Activated gamma-delta T cell treated with Interleukin-2 at 50 U/mL for 16 hours (primary cell): ENCODE measurements around the gene UCK2.

Source experiments
- DNase-seq: peaks from one replicate; pipeline ENCODE4 v3.0.0-alpha.2; 2020

The UCK2 gene

GRCh38 chr1:165884009-165884689, 56.7 kb downstream of the UCK2 start:
- DNase-seq: no peak

GRCh38 chr1:165884690-165885304, 57.4 kb downstream of the UCK2 start:
- no peak for DNase-seq

DNA sequence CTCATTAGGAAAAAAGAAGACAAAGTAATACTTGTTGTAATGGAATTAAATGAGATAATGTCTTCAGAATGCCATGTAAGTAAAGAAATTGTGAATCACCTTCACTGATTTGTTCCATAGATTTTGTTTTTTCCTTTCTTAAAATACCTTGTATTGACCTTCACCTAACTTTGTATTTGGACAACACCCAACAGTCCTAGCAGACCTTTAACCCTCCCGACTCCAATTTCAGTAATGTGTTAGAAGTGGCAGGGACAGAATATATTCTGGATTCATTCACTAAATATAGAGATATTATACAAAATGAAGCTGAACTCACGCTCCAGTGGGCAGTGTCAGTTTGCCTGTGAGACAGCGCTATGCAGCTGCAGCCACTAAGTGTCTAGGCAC, 57.9 kb downstream of the UCK2 start:
- no peak for DNase-seq

DNA sequence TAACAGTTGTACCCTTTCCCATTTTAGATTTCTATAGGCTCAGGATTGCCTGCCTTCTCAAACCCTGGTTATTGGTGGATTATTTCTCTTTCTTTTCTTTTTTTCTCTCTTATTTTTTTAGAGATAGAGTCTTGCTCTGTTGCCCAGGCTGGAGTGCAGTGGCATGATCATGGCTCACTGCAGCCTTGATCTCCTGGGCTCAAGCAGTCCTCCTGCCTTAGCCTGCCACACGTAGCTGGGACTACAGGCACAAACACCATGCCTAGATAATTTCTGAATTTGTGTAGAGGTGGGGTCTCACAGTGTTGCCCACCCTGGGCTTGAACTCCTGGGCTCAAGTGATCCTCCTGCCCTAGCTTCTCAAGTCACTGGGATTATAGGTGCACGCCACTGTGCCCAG, 58.8 kb downstream of the UCK2 start:
- DNase-seq: no peak

DNA sequence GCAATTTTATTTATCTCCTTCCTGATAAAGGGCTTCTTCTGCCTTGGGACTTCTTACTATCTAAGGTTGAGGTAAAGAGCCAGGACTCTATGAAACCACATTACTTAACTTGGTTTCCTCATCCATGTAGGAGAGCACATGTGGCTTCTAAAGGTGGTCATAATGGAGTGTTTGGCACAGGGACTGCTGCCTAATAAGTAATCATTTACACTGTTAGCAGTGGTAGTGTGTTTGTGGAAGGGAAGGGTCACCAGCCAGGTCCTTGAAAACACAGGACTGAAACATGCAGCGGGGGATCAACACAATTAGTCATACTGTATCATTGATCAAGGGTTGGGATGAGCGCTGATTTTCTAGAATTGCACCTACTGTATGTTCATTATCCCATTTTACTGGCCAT, 59.6 kb downstream of the UCK2 start:
- no peak for DNase-seq

DNA sequence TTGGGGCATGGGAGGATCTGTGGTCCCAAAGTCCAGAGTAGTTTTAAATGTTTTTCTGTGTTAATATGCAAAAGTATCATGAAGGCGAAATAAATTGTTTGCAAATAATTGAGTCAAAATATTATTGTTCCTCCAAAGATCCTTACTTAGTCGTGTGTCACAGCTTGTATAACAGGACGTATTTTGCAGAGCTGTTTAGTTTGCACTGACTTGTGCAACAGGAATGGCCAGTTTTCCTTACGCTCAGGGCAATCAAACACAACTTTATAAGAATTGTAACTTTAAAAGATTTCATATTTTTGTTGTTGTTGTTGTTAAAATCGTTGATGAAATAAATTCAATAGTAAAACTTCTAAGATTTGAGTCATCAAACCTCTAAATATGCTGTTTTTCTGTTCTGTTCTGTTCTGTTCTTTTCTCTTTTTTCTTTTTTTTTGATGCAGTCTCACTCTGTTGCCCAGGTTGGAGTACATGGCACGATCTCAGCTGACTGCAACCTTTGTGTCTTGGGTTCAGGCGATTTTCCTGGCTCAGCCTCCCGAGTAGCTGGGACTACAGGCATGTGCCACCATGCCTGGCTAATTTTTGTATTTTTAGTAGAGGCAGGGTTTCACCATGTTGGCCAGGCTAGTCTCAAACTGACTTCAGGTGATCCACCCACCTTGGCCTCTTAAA, 60.6 kb downstream of the UCK2 start:
- DNase-seq: no peak

DNA sequence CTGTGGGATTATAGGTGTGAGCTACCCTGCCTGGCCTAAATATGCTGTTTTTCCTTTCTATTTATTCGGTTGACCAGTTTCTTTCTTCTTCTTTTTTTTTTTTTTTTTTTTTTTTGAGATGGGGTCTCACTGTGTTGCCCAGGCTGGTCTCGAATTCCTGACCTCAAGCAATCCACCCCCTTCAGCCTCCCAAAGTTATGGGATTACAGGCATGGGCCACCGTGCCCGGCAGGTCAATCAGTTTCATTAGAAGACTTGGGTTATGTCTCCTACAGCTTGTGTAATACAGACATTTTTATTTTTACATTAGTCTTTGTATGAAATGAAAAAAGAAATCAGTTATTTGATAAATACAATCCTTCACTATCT, 61.1 kb downstream of the UCK2 start:
- DNase-seq: no peak

GRCh38 chr1:165890684-165891083, 63.3 kb downstream of the UCK2 start:
- no peak for DNase-seq

GRCh38 chr1:165891111-165891860, 63.9 kb downstream of the UCK2 start:
- no peak for DNase-seq

DNA sequence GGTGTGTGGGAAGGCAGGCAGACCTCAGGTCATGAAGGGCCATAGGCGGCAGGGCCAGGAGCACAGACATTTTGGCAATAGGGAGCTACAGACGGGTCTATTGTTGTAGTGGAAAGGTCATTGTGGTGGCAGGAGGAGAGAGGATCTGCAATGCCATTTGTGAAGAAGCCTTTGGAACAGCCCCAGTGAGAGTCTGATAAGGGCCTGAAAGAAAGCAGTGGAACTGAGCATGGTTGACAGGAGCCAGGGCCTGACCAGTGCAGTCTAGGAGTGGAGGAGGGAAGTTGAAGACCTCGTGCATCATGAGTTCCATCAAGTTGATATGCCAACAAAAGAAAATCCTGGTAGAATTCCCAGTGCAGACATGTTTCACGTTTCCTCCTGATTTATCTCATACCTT, 65.5 kb downstream of the UCK2 start:
- no peak for DNase-seq

DNA sequence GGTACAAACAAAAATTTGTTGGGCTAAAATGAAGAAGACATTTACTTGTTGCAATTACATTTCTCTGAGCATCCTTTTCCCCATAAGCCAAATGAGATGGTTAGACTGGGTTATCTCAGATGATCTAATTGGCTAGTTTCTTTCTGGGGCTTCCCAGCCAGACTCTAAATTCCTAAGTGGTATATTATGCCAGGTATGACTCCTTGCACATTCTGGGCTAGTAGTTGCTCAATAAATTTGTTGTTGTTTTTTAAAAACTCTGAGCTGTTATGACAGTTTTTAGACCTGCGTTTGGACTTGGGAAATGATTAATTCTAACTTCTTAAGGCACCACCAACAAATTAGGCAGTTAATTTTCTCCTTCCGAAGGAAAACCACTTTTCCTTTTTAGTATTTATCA, 66.1 kb downstream of the UCK2 start:
- no peak for DNase-seq

DNA sequence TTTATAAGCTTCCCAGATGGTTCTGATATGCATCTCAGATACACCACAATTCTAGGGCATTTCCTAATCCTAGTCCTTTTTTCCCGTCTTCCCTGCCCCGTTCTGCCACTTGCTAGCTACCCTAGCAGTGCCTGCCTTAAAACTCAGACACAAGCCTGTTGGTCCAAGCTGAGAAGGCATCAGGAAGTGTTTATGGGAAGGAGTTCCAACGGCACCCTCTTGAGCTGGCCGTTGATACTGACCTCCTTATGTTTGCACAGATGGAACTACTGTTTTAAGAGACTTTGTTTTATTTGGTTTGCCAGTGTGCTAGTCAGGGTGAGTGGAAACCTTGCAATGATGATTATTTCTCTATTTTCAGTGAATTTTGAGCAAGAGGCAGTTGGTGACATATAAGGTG, 67.2 kb downstream of the UCK2 start:
- DNase-seq: no peak

GRCh38 chr1:165895451-165895871, 68.0 kb downstream of the UCK2 start:
- no peak for DNase-seq

GRCh38 chr1:165896277-165896676, 68.9 kb downstream of the UCK2 start:
- DNase-seq: no peak

DNA sequence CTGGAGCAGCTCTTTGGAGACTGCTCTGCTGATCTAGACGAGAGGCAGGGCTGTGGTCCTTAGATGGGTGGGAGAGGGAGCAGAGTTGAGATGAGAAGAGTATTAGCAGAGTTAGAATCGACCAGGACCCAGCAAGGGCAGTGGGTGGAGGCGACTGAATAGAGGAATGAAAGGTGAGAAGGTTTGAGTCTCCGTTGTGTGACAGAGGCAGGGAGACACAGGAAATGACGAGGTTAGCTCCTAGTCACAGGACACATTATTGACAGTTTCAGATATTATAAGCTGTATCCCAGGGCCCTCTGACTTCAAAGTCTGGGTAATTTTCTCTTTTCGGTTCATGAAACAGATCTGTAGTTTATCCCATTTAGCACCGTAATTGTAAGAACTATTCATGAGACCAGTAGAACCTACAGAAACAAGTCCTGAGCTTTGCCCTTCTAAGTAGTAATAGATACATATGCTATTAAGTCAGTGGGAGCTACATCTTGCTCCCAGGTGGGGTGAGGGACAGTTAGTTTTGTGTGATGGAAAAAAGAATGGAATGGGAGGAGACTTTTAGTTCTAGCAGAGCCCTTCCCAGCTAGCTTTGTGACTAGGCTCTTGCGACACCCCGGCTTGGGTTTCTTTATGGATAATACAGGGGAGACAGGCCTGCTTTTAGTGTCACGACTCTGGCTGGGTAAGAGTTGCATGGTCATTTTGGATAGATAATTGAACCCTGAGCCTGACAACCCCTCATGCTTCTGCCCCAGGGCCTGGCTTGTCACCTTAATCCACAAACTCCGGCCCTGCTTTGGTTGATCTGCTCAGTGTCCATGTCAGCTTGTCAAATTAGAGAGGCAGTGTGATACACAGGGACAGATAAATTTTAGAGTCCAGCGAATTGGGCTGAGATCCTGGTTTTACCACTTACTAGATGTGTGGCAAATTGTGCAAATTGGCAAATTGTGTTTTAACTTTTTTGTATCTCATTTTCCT, 70.2 kb downstream of the UCK2 start:
- no peak for DNase-seq

- no peak for DNase-seq
These were observed 71.4 kb downstream of the UCK2 start for GRCh38 chr1:165898837-165899236.

- no peak for DNase-seq
These were observed 72.1 kb downstream of the UCK2 start for GRCh38 chr1:165899461-165899941.

DNA sequence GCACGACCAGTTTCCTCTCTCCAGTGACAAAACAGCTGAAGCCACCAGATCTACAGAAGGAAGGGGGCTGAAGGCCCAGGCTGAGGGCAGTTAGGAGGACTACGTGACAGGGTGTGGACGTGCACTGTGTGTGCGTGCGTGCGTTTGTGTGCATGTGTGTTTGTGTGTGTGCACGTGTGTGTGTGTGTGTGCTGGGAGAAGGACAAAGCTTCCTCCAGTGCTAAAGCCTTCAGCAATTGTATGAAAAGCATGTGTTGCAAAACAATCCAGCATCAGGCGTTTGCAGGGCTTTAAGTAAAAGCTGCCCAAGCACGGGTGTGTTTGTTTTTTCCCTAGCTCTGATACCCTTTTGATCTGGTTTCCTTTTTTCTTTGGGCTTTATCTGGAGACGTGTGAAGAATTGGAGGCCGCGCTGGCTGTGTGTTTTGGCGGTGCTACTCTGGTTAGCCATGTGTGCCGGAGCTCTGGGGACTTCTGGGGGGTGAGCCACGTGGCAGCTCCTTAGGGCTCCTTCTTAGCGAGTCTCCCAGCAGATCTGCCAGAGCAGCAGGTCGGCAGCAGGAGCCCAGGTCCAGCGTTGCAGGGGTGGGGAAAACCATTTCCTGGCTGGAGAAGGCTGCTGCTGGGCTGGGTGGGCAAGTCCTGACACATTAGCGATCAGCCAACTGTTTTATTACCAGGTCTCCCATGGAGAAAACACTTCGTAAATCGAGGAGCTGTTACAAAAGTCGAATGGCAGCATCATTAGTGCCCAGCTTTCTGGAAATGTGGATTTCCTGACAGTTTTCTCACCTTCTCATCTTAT, 73.4 kb downstream of the UCK2 start:
- DNase-seq: no peak

DNA sequence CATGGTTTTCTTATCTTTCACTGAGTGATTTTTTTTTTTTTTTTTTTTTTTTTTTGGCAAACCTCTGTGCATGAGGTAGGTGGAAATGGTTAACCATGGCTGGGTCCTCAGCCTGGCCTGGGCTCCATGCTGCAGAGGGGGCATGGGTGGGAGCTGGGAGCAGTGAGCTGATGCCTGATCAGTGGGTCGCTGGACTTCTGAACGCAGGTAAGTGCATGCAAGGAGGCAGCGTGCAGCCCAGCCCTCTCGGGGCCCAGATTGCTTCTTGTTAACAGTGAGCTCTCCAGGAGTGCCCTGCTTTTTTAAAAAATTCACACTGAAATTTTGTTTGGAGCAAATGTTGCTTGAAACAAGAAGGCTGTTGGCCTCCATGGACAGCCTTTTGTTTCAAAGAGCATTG, 75.2 kb downstream of the UCK2 start:
- no peak for DNase-seq

DNA sequence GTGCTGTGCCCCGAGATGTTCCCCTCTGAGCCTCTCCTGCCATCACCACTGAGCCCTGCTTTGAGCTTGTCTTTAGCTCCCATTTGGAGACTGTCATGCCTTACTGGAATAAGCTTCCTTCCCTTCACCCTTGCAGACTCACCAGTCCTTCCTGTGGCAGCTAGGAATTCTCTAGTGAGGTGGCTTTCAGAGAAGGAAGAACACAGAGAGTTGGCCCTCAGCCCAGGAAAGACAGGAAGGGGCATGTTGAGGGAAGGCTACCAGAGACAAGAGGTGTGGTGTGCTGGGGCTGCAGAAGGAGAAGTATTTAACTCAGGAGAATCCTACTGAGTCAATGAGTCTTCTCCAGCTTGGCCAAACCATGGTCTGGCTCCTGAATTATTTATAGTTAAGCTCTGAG, 76.3 kb downstream of the UCK2 start:
- DNase-seq: no peak

- no peak for DNase-seq
These were observed 77.5 kb downstream of the UCK2 start for GRCh38 chr1:165904948-165905347.

DNA sequence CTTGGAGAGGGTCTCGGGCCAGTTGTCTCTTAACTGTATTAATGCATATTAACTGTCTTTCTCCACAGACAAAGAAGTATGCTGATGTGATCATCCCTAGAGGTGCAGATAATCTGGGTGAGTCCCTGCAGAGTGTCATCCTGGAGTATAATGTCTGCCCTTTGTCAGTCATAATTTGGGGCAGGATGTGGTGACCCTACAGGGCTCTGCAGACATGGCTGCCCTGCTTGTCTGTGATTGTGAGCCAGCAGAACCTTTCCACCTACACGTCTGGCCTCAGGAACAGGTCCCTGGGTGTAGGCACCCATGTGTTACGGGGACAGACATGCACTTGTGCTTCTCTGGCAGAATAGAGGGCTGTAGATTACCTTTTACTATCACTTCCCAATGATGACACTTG, 78.4 kb downstream of the UCK2 start:
- DNase-seq: no peak
